VCaP (cell line): ENCODE data around the gene DBN1.

Source experiments
- H3K27ac ChIP-seq: fragments of 450-650 bp; 2 replicates; pipeline ENCODE4 v1.5.1; 2017
- CTCF ChIP-seq: fragments of 450-650 bp; conservative IDR thresholded peaks from 2 replicates; pipeline ENCODE4 v1.5.1; 2017; ENCODE audit warnings: mild to moderate bottlenecking, moderate library complexity

The DBN1 gene

DNA sequence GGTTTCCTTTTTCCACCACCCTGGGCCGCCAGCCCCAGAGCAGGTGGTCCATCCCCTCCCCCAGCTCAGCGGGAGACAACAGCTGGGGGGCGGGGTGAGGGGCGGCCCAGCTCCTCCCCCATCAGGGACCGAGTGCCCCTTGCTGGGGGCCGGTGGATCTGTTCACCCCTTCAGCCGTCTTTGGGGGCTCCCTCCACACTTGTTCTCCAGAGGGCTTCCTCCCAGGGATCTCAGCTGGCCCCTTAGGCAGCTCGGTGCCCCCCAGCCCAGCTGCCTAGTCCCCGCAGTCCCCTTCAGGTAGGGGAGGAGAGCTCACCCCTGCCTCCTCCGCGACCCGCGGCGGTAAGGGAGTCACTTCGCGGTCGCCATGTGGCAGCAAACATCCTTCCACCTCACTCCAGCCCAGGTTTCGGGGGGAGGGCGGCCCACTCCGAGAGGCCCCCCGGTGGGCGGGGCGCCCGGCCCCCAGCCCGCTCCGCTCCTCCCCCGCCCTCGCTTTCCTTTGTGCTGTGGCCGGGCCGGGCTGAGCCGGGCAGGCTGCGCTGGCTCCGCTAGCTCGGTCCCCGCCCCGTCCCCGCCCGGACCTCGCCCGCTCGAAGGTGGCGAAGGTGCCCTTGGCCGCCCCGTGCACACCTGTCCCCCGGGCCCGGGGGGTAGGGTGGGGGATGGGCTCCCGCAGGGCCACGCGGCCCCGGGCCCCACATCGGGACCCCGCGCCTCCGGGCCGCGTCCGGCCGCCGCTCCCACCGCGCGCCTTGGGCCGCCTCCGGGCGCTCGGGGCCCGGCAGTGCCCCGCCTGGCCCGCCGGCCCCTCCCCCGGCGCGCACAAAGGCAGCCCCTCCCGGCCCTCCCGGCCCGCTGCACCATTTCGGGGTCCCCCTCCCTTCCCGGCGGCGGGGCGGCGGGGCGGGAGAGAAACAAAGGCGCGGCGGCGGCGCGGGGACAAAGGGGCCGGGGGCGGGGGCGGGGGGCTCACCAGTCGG is 683 bp downstream of the DBN1 start:
- TF ChIP-seq CTCF, result no peak
- peak overlapping the region; percentile 94 for H3K27ac ChIP-seq

- TF ChIP-seq CTCF, result no peak
- H3K27ac ChIP-seq, result peak overlapping the region; percentile 94; the same call in 1 of the 2 replicates
Measured at GRCh38 chr5:177471610-177472356, 1.7 kb downstream of the DBN1 start.

DNA sequence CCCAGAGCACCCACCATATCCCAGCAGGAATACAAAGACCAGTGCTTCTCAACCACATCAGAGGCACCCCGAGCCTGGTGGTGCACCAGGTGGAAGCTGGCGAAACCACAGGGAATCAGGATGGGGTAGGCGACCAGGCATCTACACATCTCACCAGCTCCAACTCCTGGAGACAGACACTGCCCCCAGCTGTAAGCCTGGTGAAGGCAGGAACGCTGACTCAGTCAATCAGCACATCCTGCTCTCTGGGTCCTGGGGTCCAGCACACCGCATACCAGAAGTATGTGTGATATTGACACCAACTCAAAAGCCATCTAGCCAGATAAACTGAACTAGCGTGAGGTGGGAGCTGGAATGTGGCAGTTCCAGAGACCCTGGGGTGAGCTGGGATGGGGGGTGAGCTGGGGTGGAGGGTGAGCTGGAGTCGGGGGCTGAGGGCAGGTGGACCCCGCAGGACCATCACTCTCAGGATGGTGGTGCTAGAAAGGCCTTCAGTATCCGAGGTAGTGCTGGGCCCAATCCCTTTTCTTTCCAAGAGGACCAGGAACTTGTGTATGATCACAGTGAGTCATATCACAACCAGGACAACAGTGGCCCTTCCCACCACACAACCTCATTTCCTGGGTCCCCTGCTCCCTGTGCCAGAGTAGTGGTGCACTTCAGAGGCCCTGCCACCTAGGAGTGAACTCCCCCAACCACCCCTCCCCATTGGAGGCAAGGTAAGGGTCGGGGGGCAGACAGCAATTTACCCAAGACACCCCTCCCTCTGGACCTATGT is 2.5 kb downstream of the DBN1 start:
- TF ChIP-seq CTCF, result no peak
- peak overlapping the region; percentile 94; the same call in 1 of the 2 replicates for H3K27ac ChIP-seq

- peak overlapping the region; percentile 94; the same call in 1 of the 2 replicates for H3K27ac ChIP-seq
- TF ChIP-seq CTCF, result no peak
Measured at GRCh38 chr5:177469750-177470525, 3.5 kb downstream of the DBN1 start.

- peak overlapping the region; percentile 94; the same call in 1 of the 2 replicates for H3K27ac ChIP-seq
- no peak for TF ChIP-seq CTCF
Measured at GRCh38 chr5:177468685-177469628, 4.5 kb downstream of the DBN1 start.

DNA sequence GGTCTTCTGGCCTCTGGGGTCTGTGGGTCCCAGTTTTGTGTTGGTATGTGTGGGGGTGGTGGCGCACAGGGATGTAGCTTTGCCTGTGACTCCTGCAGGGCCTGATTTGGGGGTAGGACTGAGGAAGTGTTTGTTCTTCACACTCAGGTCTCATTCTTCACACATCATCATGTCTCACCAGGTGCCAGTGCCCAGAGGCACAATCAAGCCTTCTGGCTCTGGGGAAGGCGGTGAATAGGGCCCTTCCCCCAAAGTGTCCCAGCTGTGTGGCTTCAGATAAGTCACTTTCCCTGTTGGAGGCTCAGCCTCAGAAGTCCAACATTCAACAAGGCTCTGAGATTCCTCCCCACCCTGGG is 5.1 kb downstream of the DBN1 start:
- no peak for TF ChIP-seq CTCF
- no peak overlapping the region for H3K27ac ChIP-seq
